GM18868 (cell line): ENCODE measurements around the gene CNBD2.
"Not testable (repeated sequence)": the region's sequence is repeated elsewhere in the genome, so short reads cannot be mapped to it uniquely, and the experiment has no call there.

Experiments used
- ATAC-seq: cut with Tn5 transposase; IDR thresholded peaks from one replicate; pipeline ENCODE4 v1.9.1; 2021; ENCODE audit warnings: mild to moderate bottlenecking, moderate library complexity; ENCODE audit not compliant: unreplicated experiment

The CNBD2 gene

GRCh38 chr20:35974256-35974655 is 5.9 kb downstream of the CNBD2 start:
- ATAC-seq, result no peak

GRCh38 chr20:35975576-35976373 is 7.4 kb downstream of the CNBD2 start:
- no peak for ATAC-seq

GRCh38 chr20:35978041-35978513 is 9.7 kb downstream of the CNBD2 start:
- ATAC-seq, result no peak

- no peak for ATAC-seq
Measured at GRCh38 chr20:35979544-35979943, 11.2 kb downstream of the CNBD2 start.

GRCh38 chr20:35981969-35982368 is 13.6 kb downstream of the CNBD2 start:
- ATAC-seq, result no peak

- ATAC-seq, result no peak
Measured at GRCh38 chr20:35984382-35984781, 16.0 kb downstream of the CNBD2 start.

GRCh38 chr20:35985806-35986205 is 17.4 kb downstream of the CNBD2 start:
- ATAC-seq, result no peak

- ATAC-seq, result no peak
Measured at GRCh38 chr20:35988910-35989463, 20.6 kb downstream of the CNBD2 start.

GRCh38 chr20:35991142-35991771 is 22.9 kb downstream of the CNBD2 start:
- no peak for ATAC-seq

- ATAC-seq, result no peak
Measured at GRCh38 chr20:35992713-35993335, 24.4 kb downstream of the CNBD2 start.

GRCh38 chr20:35994994-35995453 is 26.6 kb downstream of the CNBD2 start:
- ATAC-seq, result no peak

- ATAC-seq, result not testable (repeated sequence)
Measured at GRCh38 chr20:35996492-35996891, 28.1 kb downstream of the CNBD2 start.

- not testable (repeated sequence) for ATAC-seq
Measured at GRCh38 chr20:36001331-36001730, 32.9 kb downstream of the CNBD2 start.

- ATAC-seq, result no peak
Measured at GRCh38 chr20:36002855-36003254, 34.5 kb downstream of the CNBD2 start.

GRCh38 chr20:36004045-36004444 is 35.7 kb downstream of the CNBD2 start:
- ATAC-seq, result no peak

GRCh38 chr20:36008461-36009035 is 40.2 kb downstream of the CNBD2 start:
- no peak for ATAC-seq

- no peak for ATAC-seq
Measured at GRCh38 chr20:36010076-36010475, 41.7 kb downstream of the CNBD2 start.

- no peak for ATAC-seq
Measured at GRCh38 chr20:36010825-36011224, 42.4 kb downstream of the CNBD2 start.

GRCh38 chr20:36015806-36016403 is 47.5 kb downstream of the CNBD2 start:
- ATAC-seq, result no peak

GRCh38 chr20:36017048-36017951 is 48.9 kb downstream of the CNBD2 start:
- no peak for ATAC-seq
